SK-N-SH (cell line): ENCODE measurements around the gene RNF144B. TPM values are rescaled to one million over a fixed set of nuclear protein-coding genes. Genes with fewer than 3 reads are reported as not detected.

Source experiments
- CTCF ChIA-PET: fragments of 300-600, 350-600 bp; formaldehyde crosslinking; extraction: SDS; loops from one replicate; lab custom pipeline; 2021; lab: Yijun Ruan, JAX
- POLR2A ChIA-PET: fragments of 350-600 bp; sonication (Branson Sonifier 250); formaldehyde crosslinking; extraction: SDS; loops from one replicate; lab custom pipeline; 2020; ENCODE audit warnings: antibody characterized with exemption, inconsistent platforms; lab: Yijun Ruan, JAX
- DNase-seq: peaks from one replicate; pipeline ENCODE4 v3.0.0; 2012
- H2AFZ ChIP-seq: fragments of 200-600 bp; sonication (generic); 2 replicates; pipeline ENCODE4 v1.8.1; 2016; ENCODE audit warnings: antibody characterized with exemption, mild to moderate bottlenecking, low read depth
- H3F3A ChIP-seq: fragments of 200-600 bp; sonication (generic); replicated peaks from 2 replicates; pipeline ENCODE3; 2016; ENCODE audit warnings: antibody characterized with exemption, mild to moderate bottlenecking; ENCODE audit not compliant: insufficient read depth
- H3K27ac ChIP-seq, 2 experiments: fragments of 200-500 bp in 1 of 2; fragments of 200-600 bp in 1 of 2; sonication (Bioruptor generic) in 1 of 2; sonication (generic), shearing (Covaris generic) in 1 of 2; 2 replicates each; pipeline versions ENCODE4 v1.5.1 to v1.6.1; 2014 to 2016; ENCODE audit warnings: low read depth in 2 of 2, inconsistent platforms in 1 of 2, low read length in 1 of 2, mild to moderate bottlenecking in 1 of 2, mixed read lengths in 1 of 2
- H3K27me3 ChIP-seq: fragments of 200-600 bp; sonication (generic), shearing (Covaris generic); 2 replicates; pipeline ENCODE4 v1.6.1; 2016; ENCODE audit warnings: mixed run types; ENCODE audit not compliant: insufficient read depth
- H3K36me3 ChIP-seq, 2 experiments: fragments of 200-500 bp in 1 of 2; fragments of 200-600 bp in 1 of 2; sonication (Bioruptor generic) in 1 of 2; sonication (generic) in 1 of 2; replicated peaks in 1 of 2; 2 replicates each; pipeline versions ENCODE3 to v1.5.1; 2014 to 2016; ENCODE audit warnings: low read length in 1 of 2, mild to moderate bottlenecking in 1 of 2; ENCODE audit not compliant: insufficient read depth in 2 of 2, control insufficient read depth in 1 of 2
- H3K4me1 ChIP-seq, 2 experiments: fragments of 200-500 bp in 1 of 2; fragments of 200-600 bp in 1 of 2; sonication (Bioruptor generic) in 1 of 2; sonication (generic), shearing (Covaris generic) in 1 of 2; 2 replicates each; pipeline versions ENCODE4 v1.5.1 to v1.6.1; 2014 to 2016; ENCODE audit warnings: low read depth in 1 of 2, low read length in 1 of 2, mixed run types in 1 of 2; ENCODE audit not compliant: insufficient read depth in 2 of 2, control insufficient read depth in 1 of 2
- H3K4me2 ChIP-seq: fragments of 200-600 bp; sonication (generic), shearing (Covaris generic); 2 replicates; pipeline ENCODE4 v1.6.1; 2017; ENCODE audit warnings: mixed run types
- H3K4me3 ChIP-seq, 2 experiments: fragments of 200-500 bp in 1 of 2; fragments of 200-600 bp in 1 of 2; sonication (Bioruptor generic) in 1 of 2; sonication (generic), shearing (Covaris generic) in 1 of 2; 2 replicates each; pipeline versions ENCODE4 v1.5.1 to v1.8.1; 2014 to 2016; ENCODE audit warnings: low read depth in 2 of 2, inconsistent platforms in 1 of 2, low read length in 1 of 2, mild to moderate bottlenecking in 1 of 2, mixed read lengths in 1 of 2, moderate library complexity in 1 of 2
- H3K79me2 ChIP-seq: fragments of 200-600 bp; sonication (generic); 2 replicates; pipeline ENCODE4 v1.8.1; 2017; ENCODE audit warnings: mild to moderate bottlenecking; ENCODE audit not compliant: insufficient read depth
- H3K9ac ChIP-seq: fragments of 200-600 bp; sonication (generic); 2 replicates; pipeline ENCODE4 v1.6.1; 2017; ENCODE audit warnings: mixed run types
- H3K9me2 ChIP-seq: fragments of 200-600 bp; sonication (generic); 2 replicates; pipeline ENCODE4 v1.6.1; 2017; ENCODE audit warnings: mixed run types
- H3K9me3 ChIP-seq: fragments of 200-600 bp; sonication (generic); 2 replicates; pipeline ENCODE4 v1.6.1; 2017; ENCODE audit warnings: mixed run types, mild to moderate bottlenecking, moderate library complexity
- H4K20me1 ChIP-seq: fragments of 200-600 bp; sonication (generic); 2 replicates; pipeline ENCODE4 v1.6.1; 2017; ENCODE audit warnings: mild to moderate bottlenecking, mixed run types; ENCODE audit not compliant: insufficient read depth
- CTCF ChIP-seq: fragments of 200-600 bp; sonication (generic); IDR thresholded peaks from 2 replicates; pipeline ENCODE4 v1.6.1; 2017; ENCODE audit warnings: antibody characterized with exemption, mild to moderate bottlenecking, moderate library complexity
- ELF1 ChIP-seq: IDR thresholded peaks from 2 replicates; pipeline ENCODE4 v1.4.0; 2012
- EZH2phosphoT487 ChIP-seq: fragments of 200-600 bp; sonication (generic); IDR thresholded peaks from 2 replicates; pipeline ENCODE4 v1.6.1; 2017; ENCODE audit warnings: low read depth, mixed run types, mild to moderate bottlenecking, antibody characterized with exemption, moderate library complexity, borderline replicate concordance
- FOXM1 ChIP-seq: IDR thresholded peaks from 2 replicates; pipeline ENCODE4 v1.4.0; 2012; ENCODE audit warnings: low read depth, mild to moderate bottlenecking
- GABPA ChIP-seq: IDR thresholded peaks from 2 replicates; pipeline ENCODE4 v1.4.0; 2012; ENCODE audit warnings: low read depth, mild to moderate bottlenecking
- GATA2 ChIP-seq: sonication (generic); formaldehyde crosslinking; IDR thresholded peaks from 2 replicates; pipeline ENCODE4 v1.5.0; 2020; ENCODE audit warnings: mild to moderate bottlenecking, missing genetic modification reagents
- JUND ChIP-seq: IDR thresholded peaks from 2 replicates; pipeline ENCODE4 v1.4.0; 2012
- MEF2A ChIP-seq: IDR thresholded peaks from 2 replicates; pipeline ENCODE4 v1.4.0; 2012; ENCODE audit warnings: low read depth, borderline replicate concordance
- MXI1 ChIP-seq: IDR thresholded peaks from 2 replicates; pipeline ENCODE4 v1.6.1; 2012; ENCODE audit warnings: mild to moderate bottlenecking, low read depth, low read length, improper control_type of control experiment
- NFIC ChIP-seq: IDR thresholded peaks from 2 replicates; pipeline ENCODE4 v1.4.0; 2012; ENCODE audit warnings: borderline replicate concordance
- POLR2AphosphoS5 ChIP-seq: IDR thresholded peaks from 2 replicates; pipeline ENCODE4 v1.6.1; 2012; ENCODE audit warnings: low read depth, low read length
- RAD21 ChIP-seq: IDR thresholded peaks from 2 replicates; pipeline ENCODE4 v1.6.1; 2012; ENCODE audit warnings: mild to moderate bottlenecking, low read length
- RCOR1 ChIP-seq: fragments of 150-350 bp; IDR thresholded peaks from 2 replicates; pipeline ENCODE4 v1.6.1; 2017; ENCODE audit warnings: antibody characterized with exemption, low read length
- RFX5 ChIP-seq: IDR thresholded peaks from 2 replicates; pipeline ENCODE4 v1.6.1; 2012; ENCODE audit warnings: mild to moderate bottlenecking, improper control_type of control experiment, low read length
- RXRA ChIP-seq: IDR thresholded peaks from 2 replicates; pipeline ENCODE4 v1.4.0; 2012; ENCODE audit warnings: low read depth, mild to moderate bottlenecking, borderline replicate concordance
- SIN3A ChIP-seq: IDR thresholded peaks from 2 replicates; pipeline ENCODE4 v1.6.1; 2012; ENCODE audit warnings: low read depth, mild to moderate bottlenecking, low read length, moderate library complexity, borderline replicate concordance
- SMC3 ChIP-seq: IDR thresholded peaks from 2 replicates; pipeline ENCODE4 v1.6.1; 2012; ENCODE audit warnings: low read depth, low read length, improper control_type of control experiment
- TAF1 ChIP-seq: IDR thresholded peaks from 2 replicates; pipeline ENCODE4 v1.6.1; 2012; ENCODE audit warnings: low read depth, mild to moderate bottlenecking, low read length, moderate library complexity, borderline replicate concordance
- TCF12 ChIP-seq: IDR thresholded peaks from 2 replicates; pipeline ENCODE4 v1.4.0; 2012
- TEAD4 ChIP-seq: IDR thresholded peaks from 2 replicates; pipeline ENCODE4 v1.4.0; 2012; ENCODE audit warnings: mild to moderate bottlenecking, borderline replicate concordance; ENCODE audit not compliant: insufficient read depth
- USF1 ChIP-seq: IDR thresholded peaks from 2 replicates; pipeline ENCODE4 v1.4.0; 2012; ENCODE audit warnings: low read depth, borderline replicate concordance
- USF2 ChIP-seq: fragments of 150-350 bp; IDR thresholded peaks from 2 replicates; pipeline ENCODE4 v1.6.1; 2017; ENCODE audit warnings: antibody characterized with exemption, low read length, low read depth, borderline replicate concordance
- WGBS: methylation state at CpG from one replicate; pipeline ENCODE4 v1.1.6; 2017; ENCODE audit warnings: low lambda C conversion rate; 5-methylcytosine and 5-hydroxymethylcytosine counted together
- polyA plus RNA-seq, 3 experiments: library from polyadenylated mRNA; depleted of rRNA; stranded (reverse); fragments of >200 nt; gene quantifications; 2 replicates each; pipeline ENCODE4 v1.2.3, GENCODE V29; 2012
- TF ChIP-seq, protein P1 (sequence below): IDR thresholded peaks from 2 replicates; pipeline ENCODE4; 2012
- TF ChIP-seq, protein P2 (sequence below): IDR thresholded peaks from 2 replicates; pipeline ENCODE4 v1.4.0; 2012; ENCODE audit warnings: low read depth

The RNF144B gene
- polyA plus RNA-seq, 1 of the 3 experiments (the other 2 are of a cell fraction): 1.2 TPM

- POLR2A ChIA-PET: no interaction called here
- no peak overlapping the region for H3K27ac ChIP-seq
- peaks cover 5% of the 10 kb centered on the region in 2 experiments; a peak in 2 of 4 replicates for H3K4me1 ChIP-seq
- no peak overlapping the region for H3K4me2 ChIP-seq
- no peaks in the 10 kb centered on the region for H4K20me1 ChIP-seq
- CTCF ChIA-PET: no interaction called here
- no peaks in the 10 kb centered on the region for H3K79me2 ChIP-seq
- 76% methylated on average over 2 of the region's 2 CpGs for WGBS
- peaks cover 7% of the 10 kb centered on the region for H3F3A ChIP-seq
- no peak overlapping the region for H2AFZ ChIP-seq
- no peaks in the 10 kb centered on the region for H3K9me3 ChIP-seq
- no peaks in the 10 kb centered on the region for H3K36me3 ChIP-seq
- no peaks in the 10 kb centered on the region for H3K9me2 ChIP-seq
- no peak for DNase-seq
- no peaks in the 10 kb centered on the region for H3K27me3 ChIP-seq
- H3K9ac ChIP-seq: no peak overlapping the region
- H3K4me3 ChIP-seq: no peak overlapping the region
- TF ChIP-seq MXI1: no peak
- no peak for TF ChIP-seq EZH2phosphoT487
- TF ChIP-seq ELF1: no peak
- TF ChIP-seq TAF1: no peak
- TF ChIP-seq, protein P1, sequence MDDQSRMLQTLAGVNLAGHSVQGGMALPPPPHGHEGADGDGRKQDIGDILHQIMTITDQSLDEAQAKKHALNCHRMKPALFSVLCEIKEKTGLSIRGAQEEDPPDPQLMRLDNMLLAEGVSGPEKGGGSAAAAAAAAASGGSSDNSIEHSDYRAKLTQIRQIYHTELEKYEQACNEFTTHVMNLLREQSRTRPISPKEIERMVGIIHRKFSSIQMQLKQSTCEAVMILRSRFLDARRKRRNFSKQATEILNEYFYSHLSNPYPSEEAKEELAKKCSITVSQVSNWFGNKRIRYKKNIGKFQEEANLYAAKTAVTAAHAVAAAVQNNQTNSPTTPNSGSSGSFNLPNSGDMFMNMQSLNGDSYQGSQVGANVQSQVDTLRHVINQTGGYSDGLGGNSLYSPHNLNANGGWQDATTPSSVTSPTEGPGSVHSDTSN: no peak
- TF ChIP-seq TEAD4: no peak
- TF ChIP-seq FOXM1: no peak
- TF ChIP-seq SIN3A: no peak
Observed at GRCh38 chr6:18383441-18383840, 3.7 kb upstream of the RNF144B start.

GRCh38 chr6:18384621-18385020 is 2.5 kb upstream of the RNF144B start:
- TF ChIP-seq USF2 (no peak), RCOR1 (no peak), RFX5 (no peak), FOXM1 (no peak), CTCF (no peak), SMC3 (no peak), MEF2A (no peak), EZH2phosphoT487 (no peak), GATA2 (CRISPR knock-in tag) (no peak), JUND (no peak), RAD21 (no peak), NFIC (no peak), RXRA (no peak), USF1 (no peak), POLR2AphosphoS5 (no peak), GABPA (no peak), ELF1 (no peak), SIN3A (no peak), TCF12 (no peak)
- TF ChIP-seq, protein P2, sequence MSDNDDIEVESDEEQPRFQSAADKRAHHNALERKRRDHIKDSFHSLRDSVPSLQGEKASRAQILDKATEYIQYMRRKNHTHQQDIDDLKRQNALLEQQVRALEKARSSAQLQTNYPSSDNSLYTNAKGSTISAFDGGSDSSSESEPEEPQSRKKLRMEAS: no peak
- ChIA-PET POLR2A (no interaction called here), CTCF (no interaction called here)
- Histone ChIP-seq H3K27me3 (no peaks in the 10 kb centered on the region), H3K27ac (no peak overlapping the region), H3K4me1 (peaks cover 5 to 6% of the 10 kb centered on the region in 2 experiments; a peak in 2 of 4 replicates), H3K4me3 (no peak overlapping the region), H3K9me3 (no peaks in the 10 kb centered on the region), H3F3A (peaks cover 13% of the 10 kb centered on the region), H4K20me1 (no peaks in the 10 kb centered on the region), H3K9ac (no peak overlapping the region), H2AFZ (no peak overlapping the region), H3K36me3 (no peaks in the 10 kb centered on the region), H3K4me2 (no peak overlapping the region), H3K79me2 (no peaks in the 10 kb centered on the region), H3K9me2 (no peaks in the 10 kb centered on the region)
- 87% methylated on average over 4 of the region's 4 CpGs for WGBS
- no peak for DNase-seq
